A673 (cell line): ENCODE measurements around the gene CHRM4. TPM values are rescaled to one million over a fixed set of nuclear protein-coding genes. Genes with fewer than 3 reads are reported as not detected.

ENCODE experiments used
- BruUV-seq: library from RNA; stranded (reverse); fragments of 400-500 nt; replicated peaks from 2 replicates; lab custom pipeline; 2021; lab: Mats Ljungman, UMichigan
- CTCF ChIA-PET: fragments of 300-600 bp; sonication (Branson Sonifier 250); formaldehyde crosslinking; loops from one replicate; lab custom pipeline; 2022; ENCODE audit warnings: antibody characterized with exemption; lab: Charles Lee
- POLR2A ChIA-PET: fragments of 300-600 bp; sonication (Branson Sonifier 250); formaldehyde crosslinking; loops from one replicate; lab custom pipeline; 2022; ENCODE audit warnings: antibody characterized with exemption; ENCODE audit not compliant: low non-redundant PET; lab: Charles Lee
- DNase-seq: peaks from one replicate; pipeline ENCODE4 v3.0.0-alpha.2; 2015; ENCODE audit warnings: low spot score
- H3K27ac ChIP-seq: fragments of 200-600 bp; sonication (generic); 2 replicates; pipeline ENCODE4 v1.5.1; 2016; ENCODE audit warnings: mixed run types, low read depth, mild to moderate bottlenecking, mixed read lengths, antibody characterized with exemption, low read length; ENCODE audit not compliant: poor library complexity, severe bottlenecking
- H3K27me3 ChIP-seq: fragments of 200-600 bp; sonication (generic); replicated peaks from 2 replicates; pipeline ENCODE4 v1.6.1; 2017; ENCODE audit warnings: mixed run types, low read depth, mild to moderate bottlenecking, mixed read lengths, antibody characterized with exemption, low read length; ENCODE audit not compliant: insufficient read depth, poor library complexity
- H3K36me3 ChIP-seq: fragments of 200-600 bp; sonication (generic); 2 replicates; pipeline ENCODE4 v1.6.1; 2016; ENCODE audit warnings: mixed run types, mild to moderate bottlenecking, mixed read lengths, antibody characterized with exemption, low read length; ENCODE audit not compliant: insufficient read depth, poor library complexity, severe bottlenecking
- H3K4me1 ChIP-seq: fragments of 200-600 bp; sonication (generic); 2 replicates; pipeline ENCODE4 v1.6.1; 2017; ENCODE audit warnings: mixed run types, mild to moderate bottlenecking, mixed read lengths, antibody characterized with exemption, low read length; ENCODE audit not compliant: insufficient read depth, poor library complexity, severe bottlenecking
- H3K4me3 ChIP-seq: fragments of 200-600 bp; sonication (generic); 2 replicates; pipeline ENCODE4 v1.5.1; 2016; ENCODE audit warnings: low read depth, mixed run types, mild to moderate bottlenecking, mixed read lengths, low read length; ENCODE audit not compliant: poor library complexity, severe bottlenecking
- H3K9me3 ChIP-seq: fragments of 200-600 bp; sonication (generic); 2 replicates; pipeline ENCODE4 v1.6.1; 2016; ENCODE audit warnings: mixed run types, low read depth, mild to moderate bottlenecking, mixed read lengths, antibody characterized with exemption, low read length; ENCODE audit not compliant: poor library complexity, severe bottlenecking
- EZH2 ChIP-seq: fragments of 200-600 bp; sonication (generic); IDR thresholded peaks from 2 replicates; pipeline ENCODE4 v1.6.1; 2017; ENCODE audit warnings: borderline replicate concordance, low read depth, mild to moderate bottlenecking, mixed read lengths, antibody characterized with exemption, low read length; ENCODE audit not compliant: poor library complexity, severe bottlenecking
- intact Hi-C: fragments of 100-400 bp; cut with micrococcal nuclease; formaldehyde crosslinking; loops from one replicate; pipeline ENCODE4 v1.10.0; 2022; ENCODE audit not compliant: unreplicated experiment
- total RNA-seq: library from RNA; stranded (reverse); gene quantifications from 2 replicates; pipeline ENCODE4 v1.2.3, GENCODE V29; 2021
- TF ChIP-seq, protein P1 (sequence below): fragments of 300-800, 200-600 bp; sonication (generic); conservative IDR thresholded peaks from 2 replicates; pipeline ENCODE4 v1.5.1; 2017; ENCODE audit warnings: low read depth, mild to moderate bottlenecking, antibody characterized with exemption, low read length, moderate library complexity, mixed read lengths

CHRM4 gene
- total RNA-seq, 1 experiment from 2014 or later, result not detected

DNA sequence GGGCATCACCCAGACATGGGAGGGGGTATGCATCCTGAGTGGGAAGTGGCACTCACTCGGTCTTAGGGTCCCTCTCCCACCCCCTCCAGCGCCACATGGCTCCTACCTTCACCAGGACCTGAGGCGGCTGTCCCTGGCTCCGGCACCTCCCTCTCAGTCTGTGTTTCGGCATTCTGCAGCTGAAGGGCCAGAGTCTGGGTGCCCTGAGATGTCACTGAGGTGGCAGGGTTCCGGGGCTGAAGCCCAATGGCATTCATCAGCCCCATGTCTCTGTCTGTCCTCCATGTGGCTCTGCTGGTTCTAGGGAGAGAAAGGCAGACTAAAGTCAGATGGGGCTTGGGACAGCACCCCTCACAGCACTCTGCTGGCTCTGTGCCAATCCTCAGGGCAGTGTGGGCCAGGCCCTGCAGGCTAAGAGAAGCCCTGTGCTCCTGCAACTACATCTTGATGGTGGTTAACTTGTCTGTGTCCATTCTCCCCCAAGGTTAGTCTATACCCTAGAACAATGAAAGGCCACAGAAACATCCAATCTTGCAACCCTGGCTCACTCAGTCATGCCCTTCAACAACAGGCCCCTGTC, 16.9 kb upstream of the CHRM4 start:
- peaks cover 24% of the 10 kb centered on the region for H3K36me3 ChIP-seq
- no peaks in the 10 kb centered on the region for H3K27me3 ChIP-seq
- H3K4me3 ChIP-seq, result no peak overlapping the region
- H3K4me1 ChIP-seq, result no peaks in the 10 kb centered on the region
- intact Hi-C loops, result no loop called here
- no TSS peak for BruUV-seq
- ChIA-PET POLR2A (no interaction called here), CTCF (no interaction called here)
- DNase-seq, result no peak
- no peaks in the 10 kb centered on the region for H3K9me3 ChIP-seq
- H3K27ac ChIP-seq, result no peak overlapping the region
- TF ChIP-seq EZH2, result no peak
- TF ChIP-seq, protein P1, sequence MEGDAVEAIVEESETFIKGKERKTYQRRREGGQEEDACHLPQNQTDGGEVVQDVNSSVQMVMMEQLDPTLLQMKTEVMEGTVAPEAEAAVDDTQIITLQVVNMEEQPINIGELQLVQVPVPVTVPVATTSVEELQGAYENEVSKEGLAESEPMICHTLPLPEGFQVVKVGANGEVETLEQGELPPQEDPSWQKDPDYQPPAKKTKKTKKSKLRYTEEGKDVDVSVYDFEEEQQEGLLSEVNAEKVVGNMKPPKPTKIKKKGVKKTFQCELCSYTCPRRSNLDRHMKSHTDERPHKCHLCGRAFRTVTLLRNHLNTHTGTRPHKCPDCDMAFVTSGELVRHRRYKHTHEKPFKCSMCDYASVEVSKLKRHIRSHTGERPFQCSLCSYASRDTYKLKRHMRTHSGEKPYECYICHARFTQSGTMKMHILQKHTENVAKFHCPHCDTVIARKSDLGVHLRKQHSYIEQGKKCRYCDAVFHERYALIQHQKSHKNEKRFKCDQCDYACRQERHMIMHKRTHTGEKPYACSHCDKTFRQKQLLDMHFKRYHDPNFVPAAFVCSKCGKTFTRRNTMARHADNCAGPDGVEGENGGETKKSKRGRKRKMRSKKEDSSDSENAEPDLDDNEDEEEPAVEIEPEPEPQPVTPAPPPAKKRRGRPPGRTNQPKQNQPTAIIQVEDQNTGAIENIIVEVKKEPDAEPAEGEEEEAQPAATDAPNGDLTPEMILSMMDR, result no peak

DNA sequence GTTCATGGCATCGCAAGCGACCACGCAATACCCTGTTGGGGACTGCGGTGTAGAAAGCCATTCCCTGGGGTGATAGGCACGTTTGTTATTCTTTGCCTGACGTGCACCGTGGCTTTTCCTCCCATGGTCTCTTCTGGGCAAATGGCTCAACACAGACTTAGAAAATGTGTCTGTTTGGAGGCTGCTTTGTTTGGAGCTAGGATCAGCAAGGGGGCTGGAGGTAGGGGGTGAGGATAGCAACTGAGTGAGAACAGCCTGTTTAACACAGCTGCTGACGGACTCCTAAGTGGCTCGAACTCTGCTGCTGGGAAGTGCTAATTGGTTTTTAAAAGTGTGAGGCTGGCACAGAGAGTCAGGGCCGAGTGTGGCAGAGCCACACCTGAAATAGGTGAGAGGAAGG, 16.1 kb upstream of the CHRM4 start:
- H3K4me3 ChIP-seq, result no peak overlapping the region
- no TSS peak for BruUV-seq
- no peak for DNase-seq
- no peaks in the 10 kb centered on the region for H3K9me3 ChIP-seq
- H3K36me3 ChIP-seq, result peaks cover 27% of the 10 kb centered on the region
- H3K4me1 ChIP-seq, result no peaks in the 10 kb centered on the region
- intact Hi-C loops, result no loop called here
- TF ChIP-seq EZH2, result no peak
- TF ChIP-seq, protein P1, result no peak
- no peak overlapping the region for H3K27ac ChIP-seq
- CTCF ChIA-PET, result interaction anchor here (0.7 kb wide), 1 partner anchor 122 kb away, joined by 3 read pairs; no protein-coding TSS in a partner anchor
- POLR2A ChIA-PET, result no interaction called here
- no peaks in the 10 kb centered on the region for H3K27me3 ChIP-seq

DNA sequence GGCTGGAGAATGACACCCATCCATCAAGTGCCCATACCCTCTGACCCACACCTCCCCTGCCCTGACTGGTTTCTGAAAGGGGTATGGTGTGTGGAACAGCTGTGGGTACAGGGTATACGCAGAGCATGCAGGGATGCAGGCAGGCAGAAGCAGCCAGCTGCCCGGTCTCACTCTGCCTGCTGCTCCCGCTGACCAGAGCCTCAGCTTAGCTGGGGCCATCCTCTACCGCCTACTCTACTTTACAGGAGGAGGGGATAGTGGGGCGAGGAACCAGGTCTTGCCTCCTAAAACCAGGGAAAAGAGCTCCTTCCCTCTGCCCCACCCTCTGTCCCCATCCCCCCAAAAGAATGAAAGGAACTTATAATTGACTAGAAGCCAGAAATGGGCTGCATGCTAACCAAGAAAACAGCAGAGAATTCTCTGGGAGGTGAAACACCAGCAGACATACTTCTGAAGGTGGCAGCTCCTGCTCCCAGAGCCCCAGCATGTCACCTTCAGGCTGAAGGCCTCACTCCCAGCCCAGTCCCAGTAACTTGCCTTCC, 13.0 kb upstream of the CHRM4 start:
- no peak overlapping the region for H3K27ac ChIP-seq
- no TSS peak for BruUV-seq
- TF ChIP-seq, protein P1, result no peak
- TF ChIP-seq EZH2, result no peak
- no peaks in the 10 kb centered on the region for H3K4me1 ChIP-seq
- DNase-seq, result no peak
- CTCF ChIA-PET, result interaction anchor here (0.8 kb wide), 1 partner anchor 21 kb away, joined by 3 read pairs; no protein-coding TSS in a partner anchor
- H3K27me3 ChIP-seq, result no peaks in the 10 kb centered on the region
- peaks cover 22% of the 10 kb centered on the region for H3K36me3 ChIP-seq
- POLR2A ChIA-PET, result interaction anchor here (0.6 kb wide), 1 partner anchor 413 kb away, joined by 4 read pairs; no protein-coding TSS in a partner anchor
- intact Hi-C loops, result no loop called here
- no peak overlapping the region for H3K4me3 ChIP-seq
- no peaks in the 10 kb centered on the region for H3K9me3 ChIP-seq
